Measurements from ENCODE around the gene DRAM2. TPM values are rescaled to one million over a fixed set of nuclear protein-coding genes. Genes with fewer than 3 reads are reported as not detected.
A peak's percentile ranks its signal among the peaks of the same experiment; 100 is the strongest.

Gene DRAM2
- total RNA-seq, 1 experiment from 2014 or later: 34.4 TPM

DNA sequence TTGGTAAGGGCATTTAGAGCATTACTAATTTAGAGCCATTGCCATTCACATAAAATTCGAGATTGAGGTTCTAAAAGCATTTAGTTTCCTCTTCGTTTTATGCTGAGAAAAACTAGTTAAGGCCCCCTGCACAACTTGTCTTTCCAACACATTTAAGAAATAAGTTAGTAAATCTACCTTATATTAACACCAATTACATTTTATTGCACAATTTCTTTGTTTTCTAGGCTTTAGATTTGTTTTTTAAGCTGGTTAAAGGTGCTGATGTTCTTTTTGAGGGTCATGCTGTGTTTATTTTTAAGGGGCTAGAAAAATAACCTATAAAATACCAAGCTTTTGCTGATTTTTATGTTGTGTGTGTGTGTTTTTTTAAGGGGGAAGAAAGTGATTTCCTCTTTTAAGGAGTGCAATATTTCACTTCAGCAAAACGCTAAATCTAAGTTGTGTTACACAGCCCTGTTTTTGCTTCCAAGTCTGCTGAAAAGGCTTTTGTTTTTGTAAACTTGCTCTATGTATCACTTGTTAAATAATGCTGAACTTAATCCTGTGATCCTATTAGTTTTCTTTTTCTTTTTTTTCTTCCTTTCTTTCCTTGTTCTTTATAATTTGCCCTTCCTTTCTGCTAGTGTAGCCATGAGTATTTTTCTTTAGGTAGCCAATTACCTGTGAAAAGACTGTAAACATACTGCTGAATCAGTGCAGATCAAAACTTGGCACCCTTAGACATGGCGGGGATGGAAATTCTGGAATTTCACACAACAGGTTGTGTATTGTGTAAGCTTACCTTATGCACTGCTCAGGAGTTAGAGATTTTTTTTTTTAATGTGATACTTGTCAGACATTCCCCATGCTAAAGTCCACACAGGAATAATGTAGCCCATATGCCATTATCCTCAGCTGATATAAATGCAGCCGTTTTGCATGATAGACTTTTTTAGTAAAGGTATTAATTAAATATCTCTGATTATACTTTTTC is 1.6 kb upstream of the DRAM2 start:
- H3K4ac ChIP-seq (ENCODE audit: low read depth, low read length): no peak overlapping the region
- no peak overlapping the region for H3K56ac ChIP-seq (ENCODE audit: insufficient read length, low read depth, low read length)
- H3K36me3 Mint-ChIP-seq (ENCODE audit: insufficient read depth in 1 of 3, low read depth in 3 of 3): peaks cover 0 to 2% (median 2%) of the 10 kb centered on the region in 3 experiments; a peak in 5 of 7 replicates
- H2BK5ac ChIP-seq (ENCODE audit: insufficient read length, low read length): no peak overlapping the region
- H3T11ph ChIP-seq (ENCODE audit: low read length): no peak overlapping the region
- no peak overlapping the region for H4K8ac ChIP-seq (replicated peaks; ENCODE audit: insufficient read length, low read depth, low read length)
- H4K5ac ChIP-seq (ENCODE audit: insufficient read length, low read depth, low read length): no peak overlapping the region
- H3K27ac Mint-ChIP-seq: no peak overlapping the region; a peak in 1 of 7 replicates
- no peaks in the 10 kb centered on the region for H4K20me1 ChIP-seq (ENCODE audit: control insufficient read depth, insufficient read depth, insufficient read length)
- H3K27ac ChIP-seq (ENCODE audit: insufficient read length, low read depth, low read length): no peak overlapping the region
- peak overlapping the region; percentile 98 for H3K4me3 Mint-ChIP-seq
- no peak for TF ChIP-seq CTCF (conservative IDR thresholded peaks at IDR 0.05)
- peaks cover 1% of the 10 kb centered on the region; the same call in 1 of the 2 replicates for H3K27me3 Mint-ChIP-seq (ENCODE audit: low read depth)
- peaks cover 18% of the 10 kb centered on the region; the same call in 1 of the 2 replicates for H3K79me2 ChIP-seq (ENCODE audit: insufficient read depth, low read length)
- H3K4me1 ChIP-seq (ENCODE audit: insufficient read depth, low read length): no peaks in the 10 kb centered on the region
- H3K18ac ChIP-seq (ENCODE audit: insufficient read length, low read depth, low read length): no peak overlapping the region
- no peak overlapping the region for H2AK5ac ChIP-seq (ENCODE audit: insufficient read length, low read length)
- peaks cover 29 to 33% of the 10 kb centered on the region in 2 experiments for H3K4me1 Mint-ChIP-seq
- H3K27me3 ChIP-seq (ENCODE audit: insufficient read depth, low read length): no peaks in the 10 kb centered on the region
- H2AFZ ChIP-seq (ENCODE audit: low read length): no peak overlapping the region
- peaks cover 5% of the 10 kb centered on the region for H3K23me2 ChIP-seq (ENCODE audit: insufficient read length, low read depth, low read length, poor library complexity, severe bottlenecking)
- no peak overlapping the region for H2BK20ac ChIP-seq (ENCODE audit: low read depth, low read length, poor library complexity, severe bottlenecking)
- H3K4me2 ChIP-seq (ENCODE audit: insufficient read depth, insufficient read length, low read length): peak overlapping the region; percentile 84
- no peak overlapping the region for H2BK120ac ChIP-seq (ENCODE audit: low read depth, low read length, poor library complexity, severe bottlenecking)
- H3K14ac ChIP-seq (ENCODE audit: insufficient read depth, low read length): no peak overlapping the region
- WGBS (ENCODE audit: extremely low coverage, insufficient read length, low lambda C conversion rate): no CpG with 5 or more reads among the region's 5 CpGs
- no peak overlapping the region for H2BK12ac ChIP-seq (ENCODE audit: insufficient read length, low read depth, low read length)
- no peak for DNase-seq
- no peak overlapping the region for H2BK15ac ChIP-seq (ENCODE audit: low read depth, low read length)
- H3K23ac ChIP-seq (ENCODE audit: insufficient read length, low read depth, low read length): no peak overlapping the region
- H3K9me3 ChIP-seq (ENCODE audit: control insufficient read depth, low read depth, low read length): no peaks in the 10 kb centered on the region
- no peak overlapping the region for H4K91ac ChIP-seq (ENCODE audit: insufficient read length, low read depth, low read length)
- H3K9me3 Mint-ChIP-seq: no peaks in the 10 kb centered on the region; a peak in 1 of 5 replicates
- no peaks in the 10 kb centered on the region for H3K79me1 ChIP-seq (ENCODE audit: insufficient read depth, low read depth, low read length, poor library complexity, severe bottlenecking)
- H3K9ac ChIP-seq (ENCODE audit: extremely low read depth, insufficient read length, low read length): peak overlapping the region; percentile 79

Measured in H9 (cell line).